Activated CD8-positive, alpha-beta memory T cell treated with anti-CD3 and anti-CD28 coated beads for 48 hours (primary cell): ENCODE results near the gene NTRK2.

Source experiments
- DNase-seq, 3 experiments: peaks; one replicate each; pipeline ENCODE4 v3.0.0-alpha.2; 2020; ENCODE audit warnings: low read depth in 2 of 3, low spot score in 2 of 3

NTRK2 gene

GRCh38 chr9:85004818-85005413, 335.4 kb downstream of the NTRK2 start:
- no peak for DNase-seq

- no peak for DNase-seq
Observed at GRCh38 chr9:85007748-85008147, 338.2 kb downstream of the NTRK2 start.

GRCh38 chr9:85008215-85008614, 338.7 kb downstream of the NTRK2 start:
- DNase-seq = no peak

- no peak for DNase-seq
Observed at GRCh38 chr9:85009251-85009650, 339.7 kb downstream of the NTRK2 start.

- DNase-seq = no peak
Observed at GRCh38 chr9:85013703-85014102, 344.2 kb downstream of the NTRK2 start.

- no peak for DNase-seq
Observed at GRCh38 chr9:85014292-85014691, 344.8 kb downstream of the NTRK2 start.

- DNase-seq = no peak
Observed at GRCh38 chr9:85016384-85017006, 347.0 kb downstream of the NTRK2 start.

GRCh38 chr9:85020791-85021190, 351.3 kb downstream of the NTRK2 start:
- no peak for DNase-seq

- no peak for DNase-seq
Observed at GRCh38 chr9:85021686-85022085, 352.2 kb downstream of the NTRK2 start.

- DNase-seq = no peak
Observed at GRCh38 chr9:85024374-85024773, 354.8 kb downstream of the NTRK2 start.

GRCh38 chr9:85025638-85026037, 356.1 kb downstream of the NTRK2 start:
- no peak for DNase-seq

GRCh38 chr9:85027870-85028269, 358.3 kb downstream of the NTRK2 start:
- DNase-seq = no peak

- DNase-seq = no peak
Observed at GRCh38 chr9:85030316-85030715, 360.8 kb downstream of the NTRK2 start.

GRCh38 chr9:85036496-85036895, 367.0 kb downstream of the NTRK2 start:
- DNase-seq = no peak

- no peak for DNase-seq
Observed at GRCh38 chr9:85038061-85038460, 368.5 kb downstream of the NTRK2 start.

GRCh38 chr9:85038824-85039608, 369.5 kb downstream of the NTRK2 start:
- DNase-seq = no peak

GRCh38 chr9:85040146-85040545, 370.6 kb downstream of the NTRK2 start:
- no peak for DNase-seq

GRCh38 chr9:85040821-85041465, 371.4 kb downstream of the NTRK2 start:
- DNase-seq = no peak

- no peak for DNase-seq
Observed at GRCh38 chr9:85041466-85042137, 372.1 kb downstream of the NTRK2 start.

GRCh38 chr9:85042981-85043647, 373.6 kb downstream of the NTRK2 start:
- DNase-seq = no peak

- DNase-seq = no peak
Observed at GRCh38 chr9:85045271-85045670, 375.7 kb downstream of the NTRK2 start.
